ENCODE measurements around the gene MAP4. TPM values are rescaled to one million over a fixed set of nuclear protein-coding genes. Genes with fewer than 3 reads are reported as not detected.
A peak's percentile ranks its signal among the peaks of the same experiment; 100 is the strongest.

Gene MAP4
- total RNA-seq, 4 donors from 2014 or later, result 597 to 976 (median 687) TPM

DNA sequence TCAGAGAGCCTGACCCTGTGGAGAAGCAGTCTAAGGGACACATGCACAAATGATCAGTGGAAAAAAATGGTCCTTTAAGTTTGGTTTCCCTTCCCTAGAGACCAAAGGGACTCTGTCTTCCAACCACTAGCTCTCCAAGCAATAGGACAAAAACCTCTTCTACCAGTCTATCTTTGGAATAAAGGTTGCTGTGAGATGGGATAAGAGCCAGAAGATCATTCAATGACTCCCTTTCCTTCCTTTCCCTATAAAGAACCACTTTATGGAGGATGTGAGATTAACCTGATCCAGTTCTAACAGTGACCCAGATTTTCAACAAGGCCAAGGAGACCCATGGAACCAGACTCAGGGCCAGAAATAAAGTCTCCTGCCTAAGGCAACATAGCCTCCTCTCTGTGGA is 138.5 kb downstream of the MAP4 start:
- TF ChIP-seq POLR2A (IDR thresholded peaks at IDR 0.05), result no peak
- TF ChIP-seq, protein P1, sequence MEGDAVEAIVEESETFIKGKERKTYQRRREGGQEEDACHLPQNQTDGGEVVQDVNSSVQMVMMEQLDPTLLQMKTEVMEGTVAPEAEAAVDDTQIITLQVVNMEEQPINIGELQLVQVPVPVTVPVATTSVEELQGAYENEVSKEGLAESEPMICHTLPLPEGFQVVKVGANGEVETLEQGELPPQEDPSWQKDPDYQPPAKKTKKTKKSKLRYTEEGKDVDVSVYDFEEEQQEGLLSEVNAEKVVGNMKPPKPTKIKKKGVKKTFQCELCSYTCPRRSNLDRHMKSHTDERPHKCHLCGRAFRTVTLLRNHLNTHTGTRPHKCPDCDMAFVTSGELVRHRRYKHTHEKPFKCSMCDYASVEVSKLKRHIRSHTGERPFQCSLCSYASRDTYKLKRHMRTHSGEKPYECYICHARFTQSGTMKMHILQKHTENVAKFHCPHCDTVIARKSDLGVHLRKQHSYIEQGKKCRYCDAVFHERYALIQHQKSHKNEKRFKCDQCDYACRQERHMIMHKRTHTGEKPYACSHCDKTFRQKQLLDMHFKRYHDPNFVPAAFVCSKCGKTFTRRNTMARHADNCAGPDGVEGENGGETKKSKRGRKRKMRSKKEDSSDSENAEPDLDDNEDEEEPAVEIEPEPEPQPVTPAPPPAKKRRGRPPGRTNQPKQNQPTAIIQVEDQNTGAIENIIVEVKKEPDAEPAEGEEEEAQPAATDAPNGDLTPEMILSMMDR (IDR thresholded peaks at IDR 0.05 in 4 of 5, conservative IDR thresholded peaks at IDR 0.05 in 1 of 5), result no peak
- intact Hi-C loops (cut with DNase I; ENCODE audit: low total_unique reads), result no loop called here
- Histone ChIP-seq H3K9me3 (no peaks in the 10 kb centered on the region), H3K36me3 (peaks cover 0 to 71% of the 10 kb centered on the region in 2 donors), H3K4me1 (peaks cover 0 to 9% of the 10 kb centered on the region in 2 donors), H3K4me3 (no peak overlapping the region), H3K27me3 (no peaks in the 10 kb centered on the region), H3K27ac (peak overlapping the region; percentile 4 to 56 (median 38))
- DNase-seq (no peak), ATAC-seq (no peak)
- in situ Hi-C loops (cut with MboI; ENCODE audit: low sequenced_read_pairs in 4 of 4), result no loop called here

DNA sequence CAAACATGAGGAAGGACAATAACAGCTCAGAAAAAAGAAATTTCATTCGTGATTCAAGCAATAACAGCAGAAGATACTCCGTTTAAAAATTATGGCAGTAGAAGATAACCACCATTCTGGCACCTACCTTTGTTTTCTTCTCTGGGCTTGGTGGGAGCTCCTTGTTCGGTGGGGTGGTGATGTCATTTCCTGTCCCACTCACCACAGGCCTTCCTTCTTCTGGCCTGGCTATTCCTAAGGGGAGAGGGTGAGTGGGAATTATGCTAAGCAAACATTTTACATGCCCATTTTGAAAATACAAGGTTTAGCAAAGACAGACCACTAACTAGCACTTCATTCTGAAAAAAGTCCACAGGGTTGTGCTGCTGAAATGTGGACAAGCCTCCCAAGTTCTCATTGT is 138.9 kb downstream of the MAP4 start:
- DNase-seq (no peak), ATAC-seq (no peak)
- TF ChIP-seq POLR2A (IDR thresholded peaks at IDR 0.05), result no peak
- TF ChIP-seq, protein P1 (IDR thresholded peaks at IDR 0.05 in 4 of 5, conservative IDR thresholded peaks at IDR 0.05 in 1 of 5), result no peak
- in situ Hi-C loops (cut with MboI; ENCODE audit: low sequenced_read_pairs in 4 of 4), result no loop called here
- Histone ChIP-seq H3K27me3 (no peaks in the 10 kb centered on the region), H3K36me3 (peaks cover 0 to 71% of the 10 kb centered on the region in 2 donors), H3K9me3 (no peaks in the 10 kb centered on the region), H3K4me1 (peaks cover 0 to 9% of the 10 kb centered on the region in 2 donors), H3K27ac (peak overlapping the region; percentile 4 to 56 (median 38)), H3K4me3 (no peak overlapping the region)
- intact Hi-C loops (cut with DNase I; ENCODE audit: low total_unique reads), result no loop called here

GRCh38 chr3:47874913-47875312 is 141.3 kb downstream of the MAP4 start:
- Histone ChIP-seq H3K27ac (peak overlapping the region in 1 of 4 donors; percentile 7), H3K4me3 (no peak overlapping the region), H3K27me3 (no peaks in the 10 kb centered on the region), H3K36me3 (peaks cover 3 to 88% of the 10 kb centered on the region in 2 donors), H3K4me1 (peaks cover 0 to 9% of the 10 kb centered on the region in 2 donors), H3K9me3 (no peaks in the 10 kb centered on the region)
- in situ Hi-C loops (cut with MboI; ENCODE audit: low sequenced_read_pairs in 4 of 4) (no loop called here), intact Hi-C loops (cut with DNase I; ENCODE audit: low total_unique reads) (no loop called here)
- TF ChIP-seq, protein P1 (IDR thresholded peaks at IDR 0.05 in 4 of 5, conservative IDR thresholded peaks at IDR 0.05 in 1 of 5), result no peak
- TF ChIP-seq POLR2A (IDR thresholded peaks at IDR 0.05), result no peak
- no peak for ATAC-seq
- no peak for DNase-seq

DNA sequence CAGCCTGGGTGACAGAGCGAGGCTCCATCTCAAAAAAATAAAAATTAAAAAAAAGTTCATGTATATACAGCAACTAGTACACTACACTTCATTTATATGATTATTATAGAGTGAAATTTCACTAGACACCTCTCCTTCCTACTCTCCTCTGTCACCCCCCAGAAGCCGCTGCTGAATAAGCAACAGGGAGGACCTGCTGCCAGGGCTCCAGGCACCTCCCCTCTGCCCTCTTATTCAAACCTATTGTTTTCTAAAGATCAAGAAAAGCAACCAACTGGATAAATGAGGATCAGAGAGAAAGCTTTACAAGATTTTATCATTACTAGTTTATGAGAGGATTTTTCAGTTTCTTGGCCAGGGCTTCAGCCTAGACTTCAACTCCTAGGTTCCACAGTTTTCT is 141.8 kb downstream of the MAP4 start:
- in situ Hi-C loops (cut with MboI; ENCODE audit: low sequenced_read_pairs in 4 of 4) (no loop called here), intact Hi-C loops (cut with DNase I; ENCODE audit: low total_unique reads) (no loop called here)
- TF ChIP-seq, protein P1 (IDR thresholded peaks at IDR 0.05 in 4 of 5, conservative IDR thresholded peaks at IDR 0.05 in 1 of 5), result no peak
- no peak for TF ChIP-seq POLR2A (IDR thresholded peaks at IDR 0.05)
- Histone ChIP-seq H3K36me3 (peaks cover 3 to 92% of the 10 kb centered on the region in 2 donors), H3K27me3 (no peaks in the 10 kb centered on the region), H3K4me1 (peaks cover 0 to 9% of the 10 kb centered on the region in 2 donors), H3K9me3 (no peaks in the 10 kb centered on the region), H3K27ac (peak overlapping the region in 1 of 4 donors; percentile 7), H3K4me3 (no peak overlapping the region)
- DNase-seq (no peak), ATAC-seq (no peak)

GRCh38 chr3:47872916-47873315 is 143.3 kb downstream of the MAP4 start:
- in situ Hi-C loops (cut with MboI; ENCODE audit: low sequenced_read_pairs in 4 of 4) (no loop called here), intact Hi-C loops (cut with DNase I; ENCODE audit: low total_unique reads) (no loop called here)
- ATAC-seq, result no peak
- Histone ChIP-seq H3K9me3 (no peaks in the 10 kb centered on the region), H3K4me3 (no peak overlapping the region), H3K36me3 (peaks cover 3 to 100% of the 10 kb centered on the region in 2 donors), H3K27me3 (no peaks in the 10 kb centered on the region), H3K27ac (no peak overlapping the region), H3K4me1 (peaks cover 0 to 1% of the 10 kb centered on the region in 2 donors)
- TF ChIP-seq, protein P1 (IDR thresholded peaks at IDR 0.05 in 4 of 5, conservative IDR thresholded peaks at IDR 0.05 in 1 of 5), result no peak
- TF ChIP-seq POLR2A (IDR thresholded peaks at IDR 0.05), result no peak
- no peak for DNase-seq
